Hepatocyte (in vitro differentiated cells): ENCODE results near the gene MAP10.

Experiments
- EZH2 ChIP-seq: fragments of 200-600 bp; sonication (generic); IDR thresholded peaks from 2 replicates; pipeline ENCODE4 v1.6.1; 2016; ENCODE audit warnings: antibody characterized with exemption, mild to moderate bottlenecking, borderline replicate concordance
- TF ChIP-seq, protein P1 (sequence below): fragments of 200-600 bp; sonication (generic); IDR thresholded peaks from 2 replicates; pipeline ENCODE4 v1.5.1; 2016; ENCODE audit warnings: antibody characterized with exemption, mild to moderate bottlenecking; ENCODE audit not compliant: poor library complexity

DNA sequence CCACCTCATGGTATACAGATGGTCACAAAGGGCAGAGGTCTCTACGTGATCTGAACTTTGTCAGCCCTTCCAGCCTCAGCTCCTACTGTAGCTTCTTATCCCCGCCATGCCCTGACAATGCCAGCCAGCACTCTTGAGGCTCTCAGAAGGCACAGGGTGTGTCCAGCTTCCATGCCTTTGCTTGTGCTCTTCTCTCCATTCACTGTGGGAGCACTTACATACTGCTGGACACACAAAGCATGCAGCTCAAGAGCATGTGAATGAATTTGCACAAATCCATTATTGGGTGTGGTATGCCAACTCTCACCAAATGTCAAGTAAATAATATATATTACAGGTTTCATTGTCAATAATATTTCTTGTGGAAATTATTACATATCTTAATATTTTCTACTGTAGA lies 36.4 kb upstream of the MAP10 start:
- TF ChIP-seq, protein P1, sequence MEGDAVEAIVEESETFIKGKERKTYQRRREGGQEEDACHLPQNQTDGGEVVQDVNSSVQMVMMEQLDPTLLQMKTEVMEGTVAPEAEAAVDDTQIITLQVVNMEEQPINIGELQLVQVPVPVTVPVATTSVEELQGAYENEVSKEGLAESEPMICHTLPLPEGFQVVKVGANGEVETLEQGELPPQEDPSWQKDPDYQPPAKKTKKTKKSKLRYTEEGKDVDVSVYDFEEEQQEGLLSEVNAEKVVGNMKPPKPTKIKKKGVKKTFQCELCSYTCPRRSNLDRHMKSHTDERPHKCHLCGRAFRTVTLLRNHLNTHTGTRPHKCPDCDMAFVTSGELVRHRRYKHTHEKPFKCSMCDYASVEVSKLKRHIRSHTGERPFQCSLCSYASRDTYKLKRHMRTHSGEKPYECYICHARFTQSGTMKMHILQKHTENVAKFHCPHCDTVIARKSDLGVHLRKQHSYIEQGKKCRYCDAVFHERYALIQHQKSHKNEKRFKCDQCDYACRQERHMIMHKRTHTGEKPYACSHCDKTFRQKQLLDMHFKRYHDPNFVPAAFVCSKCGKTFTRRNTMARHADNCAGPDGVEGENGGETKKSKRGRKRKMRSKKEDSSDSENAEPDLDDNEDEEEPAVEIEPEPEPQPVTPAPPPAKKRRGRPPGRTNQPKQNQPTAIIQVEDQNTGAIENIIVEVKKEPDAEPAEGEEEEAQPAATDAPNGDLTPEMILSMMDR: no peak
- TF ChIP-seq EZH2: no peak
